AG09309 (cell line): Measurements from ENCODE around the gene PBRM1.

ENCODE experiments used
- DNase-seq: peaks from one replicate; pipeline ENCODE4 v3.0.0-alpha.2; 2010; ENCODE audit warnings: low read depth
- H3K4me3 ChIP-seq: 2 replicates; pipeline ENCODE4 v1.5.1; 2011; ENCODE audit warnings: mild to moderate bottlenecking, low read depth, low read length, moderate library complexity; ENCODE audit not compliant: control insufficient read depth
- CTCF ChIP-seq: IDR thresholded peaks from 2 replicates; pipeline ENCODE4 v1.5.1; 2011; ENCODE audit warnings: mild to moderate bottlenecking, low read depth, low read length, inconsistent platforms; ENCODE audit not compliant: insufficient read depth, control insufficient read depth; ENCODE audit errors: missing control alignments

PBRM1 gene

GRCh38 chr3:52568069-52568468, 117.6 kb downstream of the PBRM1 start:
- no peak for TF ChIP-seq CTCF
- no peak for DNase-seq
- no peak overlapping the region for H3K4me3 ChIP-seq

- TF ChIP-seq CTCF, result no peak
- no peak for DNase-seq
Observed at GRCh38 chr3:52563984-52564383, 121.7 kb downstream of the PBRM1 start.

GRCh38 chr3:52561028-52561747, 124.5 kb downstream of the PBRM1 start:
- no peak for DNase-seq
- H3K4me3 ChIP-seq, result no peak overlapping the region
- TF ChIP-seq CTCF, result no peak

More at GRCh38 chr3:52563984-52564383, 121.7 kb downstream of the PBRM1 start:
- no peak overlapping the region for H3K4me3 ChIP-seq

- no peak for TF ChIP-seq CTCF
- H3K4me3 ChIP-seq, result no peak overlapping the region
- DNase-seq, result no peak
Observed at GRCh38 chr3:52558436-52558835, 127.3 kb downstream of the PBRM1 start.

- no peak for TF ChIP-seq CTCF
Observed at GRCh38 chr3:52557011-52557960, 128.4 kb downstream of the PBRM1 start.

GRCh38 chr3:52555056-52555455, 130.7 kb downstream of the PBRM1 start:
- no peak overlapping the region for H3K4me3 ChIP-seq
- no peak for DNase-seq
- TF ChIP-seq CTCF, result no peak

More at GRCh38 chr3:52557011-52557960, 128.4 kb downstream of the PBRM1 start:
- no peak for DNase-seq
- no peak overlapping the region for H3K4me3 ChIP-seq
